ENCODE results near the gene ATP9B. TPM values are rescaled to one million over a fixed set of nuclear protein-coding genes. Genes with fewer than 3 reads are reported as not detected.

The ATP9B gene
- total RNA-seq, 2 donors from 2014 or later, result 22.5 to 72.9 TPM

DNA sequence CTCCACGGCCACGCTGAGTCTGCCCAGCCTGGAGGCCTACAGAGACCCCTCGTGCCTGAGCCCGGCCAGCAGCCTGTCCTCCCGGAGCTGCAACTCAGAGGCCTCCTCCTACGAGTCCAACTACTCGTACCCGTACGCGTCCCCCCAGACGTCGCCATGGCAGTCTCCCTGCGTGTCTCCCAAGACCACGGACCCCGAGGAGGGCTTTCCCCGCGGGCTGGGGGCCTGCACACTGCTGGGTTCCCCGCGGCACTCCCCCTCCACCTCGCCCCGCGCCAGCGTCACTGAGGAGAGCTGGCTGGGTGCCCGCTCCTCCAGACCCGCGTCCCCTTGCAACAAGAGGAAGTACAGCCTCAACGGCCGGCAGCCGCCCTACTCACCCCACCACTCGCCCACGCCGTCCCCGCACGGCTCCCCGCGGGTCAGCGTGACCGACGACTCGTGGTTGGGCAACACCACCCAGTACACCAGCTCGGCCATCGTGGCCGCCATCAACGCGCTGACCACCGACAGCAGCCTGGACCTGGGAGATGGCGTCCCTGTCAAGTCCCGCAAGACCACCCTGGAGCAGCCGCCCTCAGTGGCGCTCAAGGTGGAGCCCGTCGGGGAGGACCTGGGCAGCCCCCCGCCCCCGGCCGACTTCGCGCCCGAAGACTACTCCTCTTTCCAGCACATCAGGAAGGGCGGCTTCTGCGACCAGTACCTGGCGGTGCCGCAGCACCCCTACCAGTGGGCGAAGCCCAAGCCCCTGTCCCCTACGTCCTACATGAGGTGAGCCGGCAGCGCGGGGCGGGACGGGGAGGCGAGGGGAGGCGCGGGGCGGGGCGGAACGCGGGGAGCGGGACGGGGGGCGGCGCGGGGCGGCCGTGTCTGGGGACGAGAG is 341.8 kb downstream of the ATP9B start:
- Histone ChIP-seq H3K27me3 (replicated peaks; ENCODE audit: insufficient read depth) (no peaks in the 10 kb centered on the region), H3K9me3 (no peaks in the 10 kb centered on the region), H3K27ac (no peak overlapping the region), H3K4me3 (no peak overlapping the region), H3K4me1 (ENCODE audit: control insufficient read depth in 1 of 2, low read depth in 2 of 2) (no peaks in the 10 kb centered on the region), H3K36me3 (peaks cover 24% of the 10 kb centered on the region)
- DNase-seq (ENCODE audit: low spot score) (no peak), ATAC-seq (ENCODE audit: insufficient number of reproducible peaks, low FRiP score, low read depth) (no peak)
- TF ChIP-seq, protein P1, sequence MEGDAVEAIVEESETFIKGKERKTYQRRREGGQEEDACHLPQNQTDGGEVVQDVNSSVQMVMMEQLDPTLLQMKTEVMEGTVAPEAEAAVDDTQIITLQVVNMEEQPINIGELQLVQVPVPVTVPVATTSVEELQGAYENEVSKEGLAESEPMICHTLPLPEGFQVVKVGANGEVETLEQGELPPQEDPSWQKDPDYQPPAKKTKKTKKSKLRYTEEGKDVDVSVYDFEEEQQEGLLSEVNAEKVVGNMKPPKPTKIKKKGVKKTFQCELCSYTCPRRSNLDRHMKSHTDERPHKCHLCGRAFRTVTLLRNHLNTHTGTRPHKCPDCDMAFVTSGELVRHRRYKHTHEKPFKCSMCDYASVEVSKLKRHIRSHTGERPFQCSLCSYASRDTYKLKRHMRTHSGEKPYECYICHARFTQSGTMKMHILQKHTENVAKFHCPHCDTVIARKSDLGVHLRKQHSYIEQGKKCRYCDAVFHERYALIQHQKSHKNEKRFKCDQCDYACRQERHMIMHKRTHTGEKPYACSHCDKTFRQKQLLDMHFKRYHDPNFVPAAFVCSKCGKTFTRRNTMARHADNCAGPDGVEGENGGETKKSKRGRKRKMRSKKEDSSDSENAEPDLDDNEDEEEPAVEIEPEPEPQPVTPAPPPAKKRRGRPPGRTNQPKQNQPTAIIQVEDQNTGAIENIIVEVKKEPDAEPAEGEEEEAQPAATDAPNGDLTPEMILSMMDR (IDR thresholded peaks at IDR 0.05), result no peak

- H3K36me3 ChIP-seq, result peaks cover 24% of the 10 kb centered on the region
- no peak overlapping the region for H3K27ac ChIP-seq
- TF ChIP-seq, protein P1 (IDR thresholded peaks at IDR 0.05), result no peak
- no peaks in the 10 kb centered on the region for H3K9me3 ChIP-seq
- H3K4me1 ChIP-seq (ENCODE audit: control insufficient read depth in 1 of 2, low read depth in 2 of 2), result no peaks in the 10 kb centered on the region
- no peak for DNase-seq (ENCODE audit: low spot score)
- H3K4me3 ChIP-seq, result no peak overlapping the region
- no peaks in the 10 kb centered on the region for H3K27me3 ChIP-seq (replicated peaks; ENCODE audit: insufficient read depth)
- ATAC-seq (ENCODE audit: insufficient number of reproducible peaks, low FRiP score, low read depth), result no peak
Observed at GRCh38 chr18:79411614-79412526, 342.7 kb downstream of the ATP9B start.

DNA sequence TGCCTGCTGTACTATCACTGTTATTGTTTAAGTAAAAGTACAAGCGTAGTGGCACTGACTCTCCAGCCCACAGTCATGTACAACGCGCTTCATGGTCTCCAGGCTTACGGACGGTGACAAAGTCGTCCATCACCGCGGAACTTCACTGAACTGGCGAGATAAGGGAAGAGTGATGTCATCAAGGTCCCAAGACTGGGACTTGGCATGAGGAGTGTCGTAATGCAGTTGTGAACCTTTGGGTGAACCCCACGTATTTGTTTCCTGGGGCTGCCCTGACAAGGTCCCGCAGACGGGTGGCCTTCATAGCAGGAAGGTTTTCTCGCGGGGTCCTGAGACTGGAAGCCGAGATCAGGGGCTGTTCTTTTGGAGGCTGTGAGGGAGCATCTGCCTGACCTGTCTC is 343.8 kb downstream of the ATP9B start:
- Histone ChIP-seq H3K4me3 (no peak overlapping the region), H3K27ac (no peak overlapping the region), H3K4me1 (ENCODE audit: control insufficient read depth in 1 of 2, low read depth in 2 of 2) (no peaks in the 10 kb centered on the region), H3K36me3 (peaks cover 24% of the 10 kb centered on the region), H3K9me3 (no peaks in the 10 kb centered on the region), H3K27me3 (replicated peaks; ENCODE audit: insufficient read depth) (no peaks in the 10 kb centered on the region)
- ATAC-seq (ENCODE audit: insufficient number of reproducible peaks, low FRiP score, low read depth) (no peak), DNase-seq (ENCODE audit: low spot score) (no peak)
- TF ChIP-seq, protein P1 (IDR thresholded peaks at IDR 0.05), result no peak

DNA sequence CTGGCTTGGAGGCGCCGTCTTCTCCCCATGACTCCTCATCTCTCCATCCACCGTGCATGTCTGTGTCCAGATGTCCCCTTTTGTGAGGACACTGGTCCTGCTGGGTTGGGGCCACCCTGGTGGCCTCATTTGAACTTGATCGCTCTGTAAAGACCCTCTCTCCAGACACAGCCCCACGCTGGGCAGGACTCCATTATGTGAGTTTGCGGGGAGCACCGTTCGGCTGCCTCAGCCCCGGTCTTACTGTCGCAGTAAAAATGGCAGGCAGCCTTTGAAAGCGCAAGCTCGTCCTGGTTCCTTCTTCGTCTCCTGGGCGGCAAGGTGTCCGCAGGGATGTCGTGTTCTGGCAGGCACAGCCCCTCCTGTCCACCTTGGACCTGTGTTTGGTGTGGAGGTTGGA is 344.2 kb downstream of the ATP9B start:
- no peaks in the 10 kb centered on the region for H3K27me3 ChIP-seq (replicated peaks; ENCODE audit: insufficient read depth)
- TF ChIP-seq, protein P1 (IDR thresholded peaks at IDR 0.05), result no peak
- H3K9me3 ChIP-seq, result no peaks in the 10 kb centered on the region
- H3K4me3 ChIP-seq, result no peak overlapping the region
- peaks cover 24% of the 10 kb centered on the region for H3K36me3 ChIP-seq
- ATAC-seq (ENCODE audit: insufficient number of reproducible peaks, low FRiP score, low read depth) (no peak), DNase-seq (ENCODE audit: low spot score) (no peak)
- no peaks in the 10 kb centered on the region for H3K4me1 ChIP-seq (ENCODE audit: control insufficient read depth in 1 of 2, low read depth in 2 of 2)
- no peak overlapping the region for H3K27ac ChIP-seq

DNA sequence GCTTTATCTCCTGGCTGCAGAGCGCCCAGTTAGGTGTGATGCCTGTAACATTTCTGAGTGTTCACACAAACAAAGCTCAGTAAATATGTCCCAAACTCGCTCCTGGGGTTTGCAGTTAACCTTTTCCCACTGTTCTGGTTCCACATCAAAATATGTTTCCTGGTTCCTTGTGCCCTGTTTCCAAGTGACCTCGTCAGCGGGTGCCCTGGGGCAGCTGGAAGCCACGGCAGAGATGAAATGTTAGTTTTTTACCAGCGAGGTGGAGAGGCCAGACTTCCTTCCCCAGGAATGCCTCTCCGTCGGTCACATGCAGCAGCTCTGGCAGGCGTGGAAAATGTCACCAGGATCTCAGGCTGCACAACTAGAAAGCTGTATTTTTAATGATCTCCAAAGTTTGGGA is 344.7 kb downstream of the ATP9B start:
- Histone ChIP-seq H3K36me3 (peaks cover 24% of the 10 kb centered on the region), H3K4me1 (ENCODE audit: control insufficient read depth in 1 of 2, low read depth in 2 of 2) (no peaks in the 10 kb centered on the region), H3K4me3 (no peak overlapping the region), H3K9me3 (no peaks in the 10 kb centered on the region), H3K27ac (no peak overlapping the region), H3K27me3 (replicated peaks; ENCODE audit: insufficient read depth) (no peaks in the 10 kb centered on the region)
- ATAC-seq (ENCODE audit: insufficient number of reproducible peaks, low FRiP score, low read depth) (no peak), DNase-seq (ENCODE audit: low spot score) (no peak)
- TF ChIP-seq, protein P1 (IDR thresholded peaks at IDR 0.05), result no peak

Measured in thoracic aorta (tissue), 2 donors.